ENCODE results near the gene IFT43. TPM values are rescaled to one million over a fixed set of nuclear protein-coding genes. Genes with fewer than 3 reads are reported as not detected.

Gene IFT43
- total RNA-seq, 1 experiment from 2014 or later, result 18.6 TPM

- Histone ChIP-seq H3K14ac (ENCODE audit: insufficient read depth, low read length) (no peak overlapping the region), H2AK5ac (ENCODE audit: insufficient read length, low read length) (no peak overlapping the region), H2BK12ac (ENCODE audit: insufficient read length, low read depth, low read length) (no peak overlapping the region), H3K23ac (ENCODE audit: insufficient read length, low read depth, low read length) (no peak overlapping the region), H2BK120ac (ENCODE audit: low read depth, low read length, poor library complexity, severe bottlenecking) (no peak overlapping the region), H2AFZ (ENCODE audit: low read length) (no peak overlapping the region), H3K79me2 (ENCODE audit: insufficient read depth, low read length) (no peaks in the 10 kb centered on the region), H4K20me1 (ENCODE audit: control insufficient read depth, insufficient read depth, insufficient read length) (no peaks in the 10 kb centered on the region), H3T11ph (ENCODE audit: low read length) (no peak overlapping the region), H3K4me2 (ENCODE audit: insufficient read depth, insufficient read length, low read length) (no peak overlapping the region), H2BK5ac (ENCODE audit: insufficient read length, low read length) (no peak overlapping the region), H2BK15ac (ENCODE audit: low read depth, low read length) (no peak overlapping the region), H2BK20ac (ENCODE audit: low read depth, low read length, poor library complexity, severe bottlenecking) (no peak overlapping the region), H3K4me1 (ENCODE audit: insufficient read depth, low read length) (peaks cover 9% of the 10 kb centered on the region), H4K5ac (ENCODE audit: insufficient read length, low read depth, low read length) (no peak overlapping the region), H3K56ac (ENCODE audit: insufficient read length, low read depth, low read length) (no peak overlapping the region), H3K18ac (ENCODE audit: insufficient read length, low read depth, low read length) (no peak overlapping the region), H3K27me3 (ENCODE audit: insufficient read depth, low read length) (no peaks in the 10 kb centered on the region), H3K4ac (ENCODE audit: low read depth, low read length) (no peak overlapping the region), H4K91ac (ENCODE audit: insufficient read length, low read depth, low read length) (no peak overlapping the region), H3K79me1 (ENCODE audit: insufficient read depth, low read depth, low read length, poor library complexity, severe bottlenecking) (no peaks in the 10 kb centered on the region), H3K27ac (ENCODE audit: insufficient read length, low read depth, low read length) (no peak overlapping the region), H3K23me2 (ENCODE audit: insufficient read length, low read depth, low read length, poor library complexity, severe bottlenecking) (no peaks in the 10 kb centered on the region), H4K8ac (replicated peaks; ENCODE audit: insufficient read length, low read depth, low read length) (no peak overlapping the region), H3K9ac (ENCODE audit: extremely low read depth, insufficient read length, low read length) (no peak overlapping the region), H3K9me3 (ENCODE audit: control insufficient read depth, low read depth, low read length) (no peaks in the 10 kb centered on the region)
- Mint-ChIP-seq H3K4me1 (peaks cover 33 to 38% of the 10 kb centered on the region in 2 experiments), H3K27me3 (ENCODE audit: low read depth) (peaks cover 8% of the 10 kb centered on the region), H3K36me3 (ENCODE audit: insufficient read depth in 1 of 3, low read depth in 3 of 3) (no peaks in the 10 kb centered on the region), H3K4me3 (no peak overlapping the region), H3K27ac (no peak overlapping the region), H3K9me3 (no peaks in the 10 kb centered on the region; a peak in 1 of 5 replicates)
- WGBS (ENCODE audit: extremely low coverage, insufficient read length, low lambda C conversion rate), result no CpG with 5 or more reads among the region's 2 CpGs
- no peak for DNase-seq
- TF ChIP-seq CTCF (conservative IDR thresholded peaks at IDR 0.05), result no peak
Observed at GRCh38 chr14:76093077-76093476, 107.5 kb downstream of the IFT43 start.
